Smooth muscle cell (in vitro differentiated cells): ENCODE data around the gene ADAMTSL3. TPM values are rescaled to one million over a fixed set of nuclear protein-coding genes. Genes with fewer than 3 reads are reported as not detected.

ENCODE experiments used
- DNase-seq: peaks from one replicate; lab custom pipeline; 2025; ENCODE audit not compliant: unreplicated experiment; lab: John Stamatoyannopoulos, UW
- H2AFZ ChIP-seq: fragments of 200-600 bp; sonication (generic); 2 replicates; pipeline ENCODE4 v1.6.0; 2016; ENCODE audit warnings: antibody characterized with exemption, low read depth, mild to moderate bottlenecking
- H3F3A ChIP-seq: fragments of 200-600 bp; sonication (generic); 2 replicates; pipeline ENCODE4 v1.6.0; 2017; ENCODE audit warnings: antibody characterized with exemption, low read depth
- H3K27ac ChIP-seq: fragments of 200-600 bp; sonication (generic); 2 replicates; pipeline ENCODE4 v1.5.1; 2016; ENCODE audit warnings: low read depth, mild to moderate bottlenecking
- H3K27me3 ChIP-seq: fragments of 200-600 bp; sonication (generic); 2 replicates; pipeline ENCODE4 v1.6.1; 2016; ENCODE audit warnings: low read depth, mild to moderate bottlenecking
- H3K36me3 ChIP-seq: fragments of 200-600 bp; sonication (generic); 2 replicates; pipeline ENCODE4 v1.5.1; 2016; ENCODE audit warnings: low read depth
- H3K4me1 ChIP-seq: fragments of 200-600 bp; sonication (generic); 2 replicates; pipeline ENCODE4 v1.5.1; 2016; ENCODE audit warnings: low read depth
- H3K4me2 ChIP-seq: fragments of 200-600 bp; sonication (generic); 2 replicates; pipeline ENCODE4 v1.6.0; 2016; ENCODE audit warnings: mild to moderate bottlenecking
- H3K4me3 ChIP-seq: fragments of 200-600 bp; sonication (generic); 2 replicates; pipeline ENCODE4 v1.5.1; 2016; ENCODE audit warnings: mild to moderate bottlenecking
- H3K79me2 ChIP-seq: fragments of 200-600 bp; sonication (generic); 2 replicates; pipeline ENCODE4 v1.6.0; 2016; ENCODE audit warnings: low read depth, mild to moderate bottlenecking
- H3K9ac ChIP-seq: fragments of 200-600 bp; sonication (generic); 2 replicates; pipeline ENCODE4 v1.6.0; 2016; ENCODE audit warnings: low read depth
- H3K9me3 ChIP-seq: fragments of 200-600 bp; sonication (generic); replicated peaks from 2 replicates; pipeline ENCODE4 v1.5.1; 2016; ENCODE audit warnings: low read depth
- H4K20me1 ChIP-seq: fragments of 200-600 bp; sonication (generic); 2 replicates; pipeline ENCODE4 v1.6.0; 2016; ENCODE audit warnings: low read depth
- WGBS: methylation state at CpG from one replicate; pipeline ENCODE4 v1.1.7; 2016; ENCODE audit warnings: low lambda C conversion rate; 5-methylcytosine and 5-hydroxymethylcytosine counted together
- polyA plus RNA-seq: library from polyadenylated mRNA; unstranded; fragments of >200 nt; fragmentation: Nextera tagmentation; extraction: Ambion mirVana; gene quantifications from 2 replicates; pipeline ENCODE4 v1.2.1, GENCODE V29; 2016
- total RNA-seq: library from RNA; depleted of rRNA; stranded (reverse); fragments of >200 nt; gene quantifications from 2 replicates; pipeline ENCODE4 v1.2.3, GENCODE V29; 2014
- TF ChIP-seq, protein P1 (sequence below): fragments of 200-600 bp; sonication (generic); IDR thresholded peaks from 2 replicates; pipeline ENCODE4 v1.5.1; 2017; ENCODE audit warnings: borderline replicate concordance, mild to moderate bottlenecking, antibody characterized with exemption; ENCODE audit not compliant: insufficient read depth, poor library complexity, severe bottlenecking

The ADAMTSL3 gene
- total and polyA plus RNA-seq, 2 experiments from 2014 or later, result 0.17 to 0.22 TPM

DNA sequence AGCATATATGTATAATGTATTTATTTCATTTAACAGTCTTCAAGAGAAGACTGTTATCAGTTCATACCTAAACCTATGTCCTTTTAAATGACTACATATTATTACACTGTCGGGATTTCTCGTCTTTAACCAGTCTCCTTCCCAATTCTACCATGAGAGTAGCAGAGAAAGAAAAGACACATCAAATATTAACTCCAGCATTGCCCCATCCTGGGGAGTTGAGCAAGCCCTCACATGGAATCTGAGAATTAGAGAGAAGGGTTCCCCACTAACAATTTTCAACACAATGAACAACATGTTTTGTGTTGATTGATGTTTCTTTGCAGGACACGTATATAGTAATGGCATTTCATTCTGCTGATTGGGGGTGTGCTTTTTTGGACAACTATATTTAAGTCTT is 257.4 kb downstream of the ADAMTSL3 start:
- Histone ChIP-seq H3K4me3 (no peak overlapping the region), H3K27ac (no peak overlapping the region), H3K36me3 (no peaks in the 10 kb centered on the region), H2AFZ (no peak overlapping the region), H3K4me2 (no peak overlapping the region), H3K4me1 (no peaks in the 10 kb centered on the region), H3K79me2 (no peaks in the 10 kb centered on the region), H3F3A (no peaks in the 10 kb centered on the region), H3K27me3 (no peaks in the 10 kb centered on the region), H3K9ac (no peak overlapping the region), H3K9me3 (no peaks in the 10 kb centered on the region), H4K20me1 (no peaks in the 10 kb centered on the region)
- no peak for DNase-seq
- TF ChIP-seq, protein P1, sequence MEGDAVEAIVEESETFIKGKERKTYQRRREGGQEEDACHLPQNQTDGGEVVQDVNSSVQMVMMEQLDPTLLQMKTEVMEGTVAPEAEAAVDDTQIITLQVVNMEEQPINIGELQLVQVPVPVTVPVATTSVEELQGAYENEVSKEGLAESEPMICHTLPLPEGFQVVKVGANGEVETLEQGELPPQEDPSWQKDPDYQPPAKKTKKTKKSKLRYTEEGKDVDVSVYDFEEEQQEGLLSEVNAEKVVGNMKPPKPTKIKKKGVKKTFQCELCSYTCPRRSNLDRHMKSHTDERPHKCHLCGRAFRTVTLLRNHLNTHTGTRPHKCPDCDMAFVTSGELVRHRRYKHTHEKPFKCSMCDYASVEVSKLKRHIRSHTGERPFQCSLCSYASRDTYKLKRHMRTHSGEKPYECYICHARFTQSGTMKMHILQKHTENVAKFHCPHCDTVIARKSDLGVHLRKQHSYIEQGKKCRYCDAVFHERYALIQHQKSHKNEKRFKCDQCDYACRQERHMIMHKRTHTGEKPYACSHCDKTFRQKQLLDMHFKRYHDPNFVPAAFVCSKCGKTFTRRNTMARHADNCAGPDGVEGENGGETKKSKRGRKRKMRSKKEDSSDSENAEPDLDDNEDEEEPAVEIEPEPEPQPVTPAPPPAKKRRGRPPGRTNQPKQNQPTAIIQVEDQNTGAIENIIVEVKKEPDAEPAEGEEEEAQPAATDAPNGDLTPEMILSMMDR, result no peak
- WGBS, result 80% methylated on average over 3 of the region's 3 CpGs

DNA sequence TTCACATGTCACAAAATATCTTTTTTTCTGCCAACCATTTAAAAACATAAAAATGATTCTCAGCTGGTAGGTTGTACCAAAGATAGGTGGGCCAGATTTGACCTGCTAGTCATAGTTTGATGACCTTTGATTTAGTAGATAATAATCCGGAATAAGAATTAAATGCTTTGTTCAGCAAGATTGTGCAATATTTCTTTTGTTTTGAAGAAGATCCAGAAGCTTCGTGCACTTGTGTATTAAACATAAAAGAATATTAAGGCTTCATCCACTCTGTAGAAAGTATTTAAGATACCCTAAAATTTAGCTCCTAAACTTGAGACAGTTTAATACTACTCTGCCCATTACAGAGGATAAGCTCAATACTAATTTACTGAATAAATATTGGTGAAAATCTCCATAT is 258.4 kb downstream of the ADAMTSL3 start:
- Histone ChIP-seq H2AFZ (no peak overlapping the region), H3K9me3 (no peaks in the 10 kb centered on the region), H3K79me2 (no peaks in the 10 kb centered on the region), H3K4me2 (no peak overlapping the region), H3F3A (no peaks in the 10 kb centered on the region), H3K4me1 (no peaks in the 10 kb centered on the region), H4K20me1 (no peaks in the 10 kb centered on the region), H3K36me3 (no peaks in the 10 kb centered on the region), H3K9ac (no peak overlapping the region), H3K27ac (no peak overlapping the region), H3K4me3 (no peak overlapping the region), H3K27me3 (no peaks in the 10 kb centered on the region)
- no peak for DNase-seq
- TF ChIP-seq, protein P1, result no peak
- 86% methylated on average over 2 of the region's 2 CpGs for WGBS

DNA sequence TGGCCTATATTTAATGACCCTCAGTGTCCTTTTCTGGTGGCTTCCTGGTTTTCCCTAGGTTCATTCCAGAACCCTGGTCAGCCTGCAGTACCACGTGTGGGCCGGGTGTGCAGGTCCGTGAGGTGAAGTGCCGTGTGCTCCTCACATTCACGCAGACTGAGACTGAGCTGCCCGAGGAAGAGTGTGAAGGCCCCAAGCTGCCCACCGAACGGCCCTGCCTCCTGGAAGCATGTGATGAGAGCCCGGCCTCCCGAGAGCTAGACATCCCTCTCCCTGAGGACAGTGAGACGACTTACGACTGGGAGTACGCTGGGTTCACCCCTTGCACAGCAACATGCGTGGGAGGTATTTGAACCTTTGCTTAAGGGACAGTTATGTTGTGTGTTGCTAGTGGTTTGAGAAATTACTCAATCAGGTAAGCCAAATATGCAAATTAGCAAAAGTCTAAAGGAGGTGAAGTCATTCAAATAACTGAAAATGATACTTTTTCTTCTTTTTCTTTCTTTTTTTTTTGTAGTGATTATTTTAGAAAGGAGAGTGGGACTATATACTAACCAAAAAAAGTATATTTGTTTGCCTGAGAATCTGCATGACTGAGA is 259.2 kb downstream of the ADAMTSL3 start:
- Histone ChIP-seq H3K36me3 (no peaks in the 10 kb centered on the region), H3K4me1 (no peaks in the 10 kb centered on the region), H3K27ac (no peak overlapping the region), H3K4me2 (no peak overlapping the region), H3K9ac (no peak overlapping the region), H3K79me2 (no peaks in the 10 kb centered on the region), H3F3A (no peaks in the 10 kb centered on the region), H4K20me1 (no peaks in the 10 kb centered on the region), H3K27me3 (no peaks in the 10 kb centered on the region), H2AFZ (no peak overlapping the region), H3K9me3 (no peaks in the 10 kb centered on the region), H3K4me3 (no peak overlapping the region)
- 86% methylated on average over 14 of the region's 14 CpGs for WGBS
- DNase-seq, result no peak
- TF ChIP-seq, protein P1, result no peak

DNA sequence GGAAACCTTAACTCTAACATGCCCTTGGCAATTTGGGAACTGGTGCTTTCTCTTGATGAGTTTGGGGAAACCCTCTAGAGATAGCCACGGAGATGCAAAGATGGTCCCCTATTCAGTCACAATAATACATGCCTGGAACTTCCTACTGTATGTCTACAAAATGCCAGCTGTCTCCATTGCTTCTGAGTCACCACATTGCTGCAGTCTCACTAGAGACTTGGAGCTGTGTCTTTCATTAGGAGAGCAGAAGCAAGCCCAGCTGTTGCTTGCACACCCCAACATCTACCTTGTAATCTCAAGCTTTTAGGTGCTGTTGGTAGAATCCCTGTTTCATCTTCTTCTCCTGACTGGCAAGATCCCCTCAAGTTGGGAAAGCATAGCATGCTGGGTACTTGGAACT is 261.0 kb downstream of the ADAMTSL3 start:
- H4K20me1 ChIP-seq, result no peaks in the 10 kb centered on the region
- H2AFZ ChIP-seq, result no peak overlapping the region
- DNase-seq, result no peak
- H3K79me2 ChIP-seq, result no peaks in the 10 kb centered on the region
- no peak overlapping the region for H3K9ac ChIP-seq
- H3F3A ChIP-seq, result no peaks in the 10 kb centered on the region
- H3K4me2 ChIP-seq, result no peak overlapping the region
- H3K9me3 ChIP-seq, result no peaks in the 10 kb centered on the region
- no peak overlapping the region for H3K27ac ChIP-seq
- H3K27me3 ChIP-seq, result no peaks in the 10 kb centered on the region
- H3K36me3 ChIP-seq, result no peaks in the 10 kb centered on the region
- TF ChIP-seq, protein P1, result no peak
- 91% methylated on average over 1 of the region's 1 CpG for WGBS
- no peaks in the 10 kb centered on the region for H3K4me1 ChIP-seq
- H3K4me3 ChIP-seq, result no peak overlapping the region
